Fibroblast of peridontal ligament (primary cell): ENCODE measurements around the gene BRD3OS.

Source experiments
- DNase-seq: peaks from one replicate; pipeline ENCODE4 v3.0.0-alpha.2; 2010; ENCODE audit errors: extremely low read depth

BRD3OS gene

DNA sequence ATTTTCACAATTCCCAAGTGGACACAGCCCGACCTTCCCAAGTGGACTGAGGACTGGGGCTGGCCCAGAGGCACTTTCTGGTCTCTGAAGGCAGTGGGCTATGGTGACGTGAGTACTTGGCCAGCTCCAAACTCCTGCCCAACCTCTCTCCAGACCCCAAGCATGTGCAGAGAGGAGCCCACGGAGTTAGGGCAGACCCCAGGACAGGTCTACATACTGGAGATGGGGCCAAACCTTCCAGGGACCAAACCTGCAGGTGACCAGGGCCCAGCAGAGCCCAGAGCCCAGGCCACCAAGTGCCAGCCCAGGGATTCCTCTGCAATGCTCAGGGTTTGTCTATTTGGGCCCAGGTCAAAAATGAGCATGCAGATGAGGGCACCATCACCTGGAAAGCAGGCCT is 27.2 kb downstream of the BRD3OS start:
- no peak for DNase-seq

DNA sequence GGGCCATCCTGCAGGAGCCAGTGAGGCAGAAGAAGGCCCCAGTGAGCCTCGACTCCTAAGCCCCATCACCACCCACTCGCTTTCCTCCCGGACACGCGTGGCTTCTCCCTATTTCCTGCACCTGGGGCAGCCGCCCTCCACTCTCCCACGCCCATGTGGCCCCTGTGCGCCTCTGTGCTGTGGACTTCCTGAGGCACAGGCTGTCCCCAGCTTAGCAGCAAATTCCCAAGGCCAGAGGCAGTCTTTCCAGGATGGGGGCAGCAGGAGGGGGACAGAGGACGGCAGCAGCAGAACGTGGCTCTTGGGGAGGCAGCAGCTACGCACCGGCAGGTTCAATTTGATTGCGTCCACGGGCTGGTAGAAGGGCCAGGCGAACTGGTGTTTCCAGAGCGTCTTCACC is 27.7 kb downstream of the BRD3OS start:
- DNase-seq, result no peak

DNA sequence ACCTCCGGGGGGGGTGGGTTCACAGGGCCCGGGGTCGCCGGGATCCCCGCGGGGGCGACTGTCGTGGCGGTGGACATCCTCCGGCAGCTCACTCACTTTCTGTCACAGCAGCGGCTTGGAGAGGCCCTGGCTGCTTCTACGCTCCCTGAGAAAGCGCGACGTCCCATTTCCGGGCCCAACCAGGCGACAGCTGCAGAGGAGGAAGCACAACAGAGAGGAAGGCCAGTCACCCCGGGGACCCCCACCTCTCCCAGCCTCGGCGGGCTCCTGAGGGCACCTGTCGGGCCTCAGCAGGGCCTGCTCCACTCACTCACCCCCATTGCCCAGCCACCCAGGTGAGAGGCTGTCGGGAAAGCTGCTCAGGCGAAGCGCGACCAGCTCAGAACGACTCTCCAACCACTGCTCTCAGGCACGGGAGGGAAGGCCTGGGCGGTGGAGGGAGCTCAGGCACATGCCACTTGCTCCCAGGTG is 28.2 kb downstream of the BRD3OS start:
- DNase-seq, result no peak

DNA sequence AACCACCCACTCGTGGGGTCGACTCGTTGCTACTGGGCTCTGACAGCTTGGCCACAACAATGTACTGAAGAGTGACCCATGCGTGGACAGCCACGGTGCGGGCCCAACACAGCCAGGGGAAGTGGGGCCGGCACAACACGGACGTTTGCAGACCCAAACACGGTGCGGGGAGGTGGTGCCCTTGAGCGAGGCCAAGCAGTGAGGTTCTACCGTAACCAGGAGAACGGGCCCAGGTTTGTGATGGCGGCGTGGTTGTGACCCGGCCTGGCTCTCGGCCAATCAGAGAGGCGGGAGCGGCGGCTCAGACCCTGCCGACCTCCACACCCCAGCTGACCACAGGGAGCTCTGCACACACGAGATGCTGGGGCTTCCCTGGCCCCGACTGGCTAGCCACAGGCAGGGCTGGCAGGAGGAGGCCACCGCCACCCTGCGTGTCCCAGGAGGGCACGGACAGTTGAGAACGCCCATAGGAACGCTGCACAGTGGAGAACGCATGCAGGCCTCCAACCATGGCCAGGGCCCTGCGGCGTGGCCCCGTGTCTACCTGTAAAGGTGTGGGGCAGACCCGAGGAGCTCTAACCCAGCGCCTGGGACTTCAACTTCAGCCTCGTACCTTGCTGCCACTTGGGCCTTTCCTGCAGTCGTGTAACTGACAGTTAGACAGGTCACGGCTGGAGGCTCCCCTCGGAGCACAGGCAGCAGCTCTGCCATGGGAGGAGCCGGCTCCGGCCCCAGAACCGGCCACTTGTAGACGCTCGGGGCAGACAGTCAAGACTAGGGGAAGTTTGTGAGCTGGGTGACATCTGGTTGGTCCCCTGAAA is 28.9 kb downstream of the BRD3OS start:
- no peak for DNase-seq

DNA sequence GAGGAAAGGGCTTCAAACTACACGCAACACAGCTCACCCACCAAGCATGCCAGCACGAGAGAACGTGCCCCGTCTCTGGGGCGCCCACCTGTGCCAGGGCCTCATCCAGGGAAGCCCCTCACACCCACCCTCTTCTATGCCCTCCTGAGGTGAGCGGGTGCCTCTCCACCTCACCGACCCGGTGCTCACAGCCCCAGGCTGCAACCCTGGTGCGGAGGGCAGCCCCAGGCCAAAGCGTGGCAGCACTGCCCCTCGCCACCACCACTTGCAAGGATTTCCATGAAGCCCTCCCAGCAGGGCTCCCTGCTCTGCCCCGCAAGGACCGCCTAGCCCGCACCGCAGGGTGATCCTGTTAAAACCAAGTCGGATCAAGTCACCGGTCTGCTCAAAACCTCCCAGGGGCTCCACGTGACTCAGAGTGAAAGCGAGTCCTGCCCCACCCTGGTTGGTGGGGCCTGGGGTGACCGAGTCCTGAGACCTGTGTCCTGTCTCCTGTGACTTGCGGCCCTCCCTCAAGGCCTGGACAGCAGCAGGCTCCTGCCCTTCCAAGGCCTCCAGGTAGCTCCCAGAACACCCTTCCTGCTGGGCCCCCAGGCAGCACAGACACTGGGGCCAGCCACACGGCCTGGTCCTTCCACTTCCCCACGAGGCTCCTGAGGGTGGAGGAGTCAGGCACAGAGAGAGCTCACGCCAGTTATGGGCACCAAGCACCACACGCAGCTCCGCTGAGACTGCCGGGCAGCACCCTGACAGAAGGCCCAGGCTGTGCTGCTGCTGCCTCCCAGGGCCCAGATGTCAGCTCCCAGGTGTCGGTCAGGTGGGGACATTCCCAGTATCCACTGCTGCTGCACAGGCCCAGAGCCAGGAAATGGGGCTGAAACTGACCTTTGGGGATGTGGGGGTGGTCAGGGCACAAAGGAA is 29.9 kb downstream of the BRD3OS start:
- DNase-seq, result no peak

DNA sequence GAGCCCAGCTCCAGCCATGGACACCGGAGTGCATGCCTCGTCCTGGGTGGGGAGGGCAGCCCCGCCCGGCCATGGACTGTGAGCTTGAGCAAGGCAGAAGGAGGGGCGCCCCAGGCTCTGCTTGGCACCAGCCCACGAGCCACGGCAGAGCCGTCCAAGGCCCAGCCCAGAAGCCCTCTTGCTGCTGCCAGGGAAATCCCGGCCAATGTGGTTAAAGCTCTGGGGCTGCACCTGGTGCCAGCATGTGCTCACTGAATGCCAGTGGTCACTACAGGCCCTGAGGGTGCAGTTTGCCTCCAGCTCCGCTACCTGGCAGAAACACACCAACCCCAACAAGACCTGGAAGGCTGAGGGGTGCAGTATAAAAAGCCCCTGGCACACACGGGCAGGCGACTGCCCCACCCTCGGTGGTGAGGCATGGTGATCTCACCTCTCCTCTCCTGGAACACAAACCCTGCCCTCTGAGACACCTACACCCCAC is 30.7 kb downstream of the BRD3OS start:
- peak; percentile 87 for DNase-seq

DNA sequence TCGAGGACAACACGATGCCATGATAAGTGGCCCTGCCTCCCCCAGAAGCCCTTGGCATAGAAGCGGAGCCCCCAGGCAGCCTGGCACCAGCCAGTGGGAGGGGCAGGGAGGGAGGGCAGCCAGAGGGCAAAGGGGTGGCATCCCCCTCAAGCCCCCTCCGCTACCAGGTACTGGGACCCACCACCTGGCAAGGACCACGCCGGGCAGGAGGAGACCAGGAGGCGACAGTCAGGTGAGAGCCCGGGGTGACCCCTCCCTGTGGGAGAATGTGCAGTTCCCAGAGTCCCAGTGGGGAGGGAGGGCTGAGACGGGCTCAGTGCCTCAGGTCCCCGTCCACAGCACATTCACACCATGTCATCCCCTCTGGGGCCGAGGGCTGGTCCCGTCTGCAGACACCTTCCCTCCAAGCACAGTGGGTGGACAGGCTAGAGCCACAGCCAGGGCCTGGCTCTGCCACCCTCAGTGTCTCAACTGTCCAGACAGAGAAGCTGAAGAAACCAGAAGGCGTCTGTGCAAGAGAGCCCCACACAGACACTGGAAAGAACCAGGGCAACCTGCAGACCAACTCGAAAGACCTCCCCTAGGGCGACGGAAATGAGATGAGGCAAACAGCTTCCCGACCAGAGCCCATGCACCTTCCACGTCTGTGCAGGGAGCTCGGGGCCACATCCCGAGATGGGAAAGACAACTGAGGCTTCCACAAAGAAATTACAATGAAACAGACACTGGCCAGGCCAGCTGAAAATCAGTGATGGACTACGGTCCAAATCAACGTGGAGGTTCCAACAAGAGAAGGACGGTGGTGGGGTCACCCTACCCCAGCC is 31.4 kb downstream of the BRD3OS start:
- no peak for DNase-seq

DNA sequence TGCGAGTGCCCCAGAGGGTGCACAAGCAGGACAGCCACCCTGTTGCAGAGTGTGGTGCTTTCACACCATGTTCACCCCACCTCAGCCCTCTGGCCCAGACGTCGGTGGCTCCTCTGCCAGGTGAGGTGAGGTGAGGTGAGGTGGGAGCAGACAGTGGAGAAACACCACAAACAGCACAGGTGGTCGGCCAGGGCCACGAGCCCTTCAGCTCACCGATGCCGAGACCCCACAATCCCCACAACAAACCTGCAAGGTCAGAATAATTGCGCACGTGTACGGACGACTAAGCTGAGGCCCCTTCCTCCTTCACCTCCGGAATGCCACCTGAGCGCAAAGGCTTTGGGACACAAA is 32.0 kb downstream of the BRD3OS start:
- DNase-seq, result no peak

DNA sequence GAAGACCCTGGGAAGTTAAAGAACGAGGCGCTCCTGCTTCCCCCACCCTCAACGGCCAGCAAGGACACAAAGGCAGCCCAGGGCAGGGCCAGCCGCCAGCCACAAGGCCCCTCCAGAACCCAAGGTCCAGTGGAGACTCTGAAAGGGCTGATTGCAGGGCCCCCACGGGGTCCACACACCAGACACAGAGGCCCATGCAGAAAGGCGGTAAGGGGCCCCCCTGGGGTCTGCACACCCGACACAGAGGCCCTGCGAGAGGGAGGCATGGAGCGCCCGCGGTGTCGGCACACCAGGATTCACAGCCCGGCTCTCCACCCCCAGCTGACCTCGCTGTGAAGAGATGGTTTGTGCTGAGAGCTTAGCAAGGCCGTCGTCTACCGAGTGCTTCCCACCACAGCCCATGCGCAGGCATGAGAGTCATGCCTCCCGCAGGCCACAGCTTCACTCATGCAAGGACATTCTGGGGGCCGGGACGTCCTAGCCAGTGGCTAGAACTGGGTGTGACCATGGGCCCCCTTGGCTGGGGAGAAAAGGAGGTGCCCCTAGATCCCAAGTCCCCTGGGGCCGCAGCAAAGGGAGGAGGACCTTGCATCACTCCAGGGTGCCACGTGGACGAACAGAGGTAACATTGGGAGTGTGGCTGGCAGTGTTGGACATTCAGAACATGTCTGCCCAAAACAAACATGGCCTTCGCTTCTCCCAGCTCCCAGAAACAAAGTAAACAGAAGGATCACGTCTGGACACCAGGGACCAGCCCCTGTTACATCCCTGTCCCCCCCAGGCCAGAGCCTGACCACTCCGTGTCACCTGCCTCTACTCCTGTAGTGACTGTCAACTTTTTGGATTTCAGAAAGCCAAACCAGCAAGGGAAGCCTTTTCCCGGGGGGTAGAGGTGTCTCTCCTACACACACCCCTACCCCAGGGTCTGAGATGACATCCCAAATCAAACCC is 32.7 kb downstream of the BRD3OS start:
- DNase-seq, result no peak

DNA sequence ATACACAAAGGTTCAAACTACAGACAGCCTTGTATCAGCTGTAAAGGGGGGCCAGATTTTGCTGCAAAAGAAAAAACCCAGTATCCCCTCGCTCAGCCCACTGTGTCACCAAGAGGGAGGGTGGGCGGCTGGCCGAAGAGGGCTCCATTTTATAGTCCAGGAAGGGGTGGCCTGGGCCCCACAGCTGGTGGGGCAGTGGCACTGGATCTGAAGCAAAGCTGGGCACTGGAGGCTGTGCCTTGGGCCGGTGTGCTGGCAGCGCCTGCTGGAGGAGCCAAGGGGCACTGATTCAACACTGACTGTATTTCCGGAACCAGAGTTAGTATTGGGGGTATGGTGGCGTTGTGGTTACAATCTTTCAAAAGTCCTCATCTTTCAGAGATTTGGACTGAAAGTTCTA is 33.4 kb downstream of the BRD3OS start:
- DNase-seq, result peak; percentile 23

DNA sequence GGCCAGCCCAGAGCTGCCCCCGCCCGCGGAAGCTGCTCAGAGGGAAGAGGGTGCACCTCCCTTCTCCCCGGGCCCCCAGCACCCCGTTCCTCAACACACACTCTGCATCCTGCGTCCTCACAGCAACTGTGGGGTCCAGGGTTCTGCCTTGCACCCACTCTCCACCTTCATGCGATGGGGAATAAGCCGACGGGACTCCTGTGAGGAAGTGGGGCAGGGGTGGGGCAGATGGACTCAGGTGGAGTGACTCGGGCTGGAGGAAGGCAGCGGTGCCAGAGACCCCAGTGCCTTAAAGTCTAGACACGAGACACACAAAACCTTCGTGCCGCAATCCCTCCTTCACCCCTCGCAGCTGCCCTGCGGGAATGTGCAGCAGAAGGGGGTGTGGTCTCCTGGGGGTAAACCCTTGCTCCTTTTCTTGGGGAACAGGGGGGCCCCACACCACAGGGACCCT is 33.9 kb downstream of the BRD3OS start:
- DNase-seq, result no peak

DNA sequence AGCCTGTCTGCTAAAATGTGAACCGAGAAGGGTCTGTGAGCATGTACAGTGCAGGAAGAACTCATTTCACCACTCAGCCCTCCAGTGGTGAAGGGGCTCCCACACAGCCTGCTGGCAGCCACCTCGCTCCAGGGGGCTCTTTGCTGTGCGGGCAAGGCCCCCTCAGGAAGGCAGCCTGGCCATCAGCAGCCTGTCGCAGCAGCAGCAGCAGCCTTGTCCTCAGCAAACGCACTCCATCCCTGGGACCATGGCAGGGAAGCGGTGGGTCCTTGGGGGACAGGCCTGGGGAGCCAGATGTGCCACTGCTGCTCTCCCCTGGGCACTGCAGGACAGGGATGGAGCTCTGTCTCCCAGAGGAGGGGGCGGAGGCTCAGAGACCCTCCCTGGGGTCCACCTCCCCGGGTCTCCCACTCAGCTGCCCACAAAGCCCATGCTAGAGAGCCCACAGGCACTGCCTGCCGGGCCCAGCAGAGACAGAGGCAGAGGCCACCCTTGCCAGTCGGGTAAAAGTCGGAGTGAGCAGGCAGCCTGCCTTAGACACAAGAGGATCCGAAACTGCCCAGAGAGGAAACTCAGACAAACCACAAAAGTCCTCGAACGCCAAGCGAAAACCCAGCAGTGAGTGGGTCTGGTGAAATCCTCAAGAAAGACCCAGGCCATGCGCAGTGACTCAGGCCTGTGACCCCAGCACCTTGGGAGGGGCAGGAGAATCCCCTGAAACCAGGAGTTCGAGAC is 34.5 kb downstream of the BRD3OS start:
- peak; percentile 50 for DNase-seq

DNA sequence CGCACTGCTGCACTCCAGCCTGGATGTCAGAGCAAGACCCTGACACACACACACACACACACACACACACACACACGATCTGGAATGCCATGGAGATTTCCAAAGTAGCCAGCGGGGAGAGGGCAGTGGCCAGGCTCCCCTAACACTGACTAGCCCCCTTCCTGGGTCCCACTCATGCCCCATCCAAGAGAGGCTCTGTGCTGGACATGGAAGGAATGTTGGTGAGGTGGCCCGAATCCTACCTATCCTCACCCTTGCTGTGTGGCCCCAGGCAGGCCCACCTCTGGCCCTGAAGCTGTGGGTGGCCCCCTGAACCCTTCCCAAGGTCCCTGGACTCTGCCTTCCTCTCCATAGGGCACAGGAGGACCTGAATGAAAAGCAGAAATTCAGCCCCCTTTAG is 35.3 kb downstream of the BRD3OS start:
- peak; percentile 26 for DNase-seq

DNA sequence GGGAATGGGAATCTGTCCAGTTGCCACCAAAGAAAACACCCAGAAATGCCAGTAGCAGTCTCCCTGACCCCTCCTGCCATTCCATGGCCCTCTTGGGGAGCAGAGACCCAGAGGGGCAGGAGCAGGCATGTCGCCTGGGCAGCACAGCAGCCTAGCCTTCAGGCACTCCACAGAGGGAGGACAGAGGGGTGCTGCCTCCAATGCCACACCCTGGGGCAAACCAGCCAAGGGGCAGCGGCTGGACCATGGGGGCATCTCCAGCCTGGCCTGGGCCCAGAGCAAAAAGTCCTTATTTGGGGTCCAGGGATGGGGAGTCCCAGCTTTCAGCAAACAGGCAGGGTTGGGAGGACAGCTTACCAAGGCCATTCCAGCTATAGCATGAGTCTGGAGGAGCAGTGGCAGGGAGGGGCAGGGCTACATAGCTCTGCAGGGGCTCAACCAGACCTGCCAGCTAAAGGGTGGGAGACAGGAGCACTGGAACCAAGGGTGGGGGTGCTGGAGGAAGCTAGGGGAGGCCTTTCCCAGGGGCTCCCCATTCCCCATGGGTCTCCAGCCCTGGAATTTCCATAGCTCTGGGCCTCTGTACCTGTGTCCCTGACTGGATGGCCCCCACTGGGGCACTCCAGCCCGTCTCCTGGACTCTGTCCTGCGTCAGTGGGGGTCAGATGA is 35.9 kb downstream of the BRD3OS start:
- DNase-seq, result no peak

DNA sequence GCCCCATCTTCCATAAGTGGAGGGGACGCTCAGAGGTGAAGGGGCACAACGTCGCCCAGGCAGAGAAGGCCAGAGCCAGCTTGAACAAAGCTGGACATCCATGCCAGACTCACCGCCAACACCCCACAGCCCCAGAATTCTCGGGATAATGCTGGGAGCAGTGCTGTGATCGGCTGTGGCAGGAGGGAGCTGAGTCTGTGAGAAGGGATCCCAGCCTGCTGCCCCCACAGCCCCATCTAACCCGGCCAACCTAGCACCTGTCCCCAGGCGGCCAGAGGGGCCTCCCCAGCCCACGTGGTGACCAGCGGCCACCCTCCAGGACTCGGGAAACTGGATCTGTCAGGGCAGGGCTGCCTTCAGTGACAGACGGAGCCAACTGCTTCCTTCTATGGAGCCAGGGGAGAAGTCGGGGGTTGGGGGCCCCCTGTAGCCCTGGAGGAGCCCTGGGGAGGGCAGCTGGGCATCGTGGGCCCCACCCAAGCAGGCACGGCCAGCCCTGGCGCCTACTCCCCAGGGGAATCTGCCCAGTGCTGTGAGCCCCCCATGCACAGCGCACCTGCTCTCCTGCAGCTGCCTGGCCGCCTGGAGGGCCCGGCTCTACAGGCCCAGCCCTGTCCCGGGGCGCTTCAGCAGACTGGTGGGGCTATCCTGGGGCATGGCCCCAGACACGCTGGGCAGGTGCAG is 36.5 kb downstream of the BRD3OS start:
- DNase-seq, result no peak

DNA sequence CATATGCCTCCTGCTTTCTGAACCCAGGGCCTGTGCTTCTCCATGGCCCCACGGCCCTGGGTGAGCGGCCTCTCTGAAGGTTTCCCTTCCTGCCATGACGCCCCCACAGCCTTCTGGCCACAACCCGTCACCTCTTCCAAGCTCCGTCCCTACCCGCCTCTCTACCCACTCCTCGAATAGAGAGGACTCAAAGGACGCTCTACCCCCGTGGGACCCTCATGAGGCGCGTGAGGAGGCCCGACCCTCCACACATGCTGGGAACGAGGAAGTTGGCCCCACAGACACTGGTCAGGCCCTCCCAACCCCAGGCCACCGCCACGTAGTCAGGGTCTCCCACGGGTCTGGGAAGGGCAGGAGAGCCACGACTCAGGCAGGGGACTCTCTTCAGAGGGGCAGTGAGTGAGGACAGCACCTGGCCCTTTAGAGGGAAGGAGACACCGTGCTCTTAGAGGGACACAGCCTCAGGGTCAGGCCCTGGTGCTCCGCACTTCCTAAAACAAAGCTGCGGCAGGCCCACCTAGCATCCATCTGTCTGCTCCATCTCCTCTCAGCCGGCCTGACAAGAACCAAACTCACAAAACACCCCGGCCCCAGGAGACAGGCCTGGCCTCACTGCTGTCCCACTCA is 37.3 kb downstream of the BRD3OS start:
- DNase-seq, result no peak

DNA sequence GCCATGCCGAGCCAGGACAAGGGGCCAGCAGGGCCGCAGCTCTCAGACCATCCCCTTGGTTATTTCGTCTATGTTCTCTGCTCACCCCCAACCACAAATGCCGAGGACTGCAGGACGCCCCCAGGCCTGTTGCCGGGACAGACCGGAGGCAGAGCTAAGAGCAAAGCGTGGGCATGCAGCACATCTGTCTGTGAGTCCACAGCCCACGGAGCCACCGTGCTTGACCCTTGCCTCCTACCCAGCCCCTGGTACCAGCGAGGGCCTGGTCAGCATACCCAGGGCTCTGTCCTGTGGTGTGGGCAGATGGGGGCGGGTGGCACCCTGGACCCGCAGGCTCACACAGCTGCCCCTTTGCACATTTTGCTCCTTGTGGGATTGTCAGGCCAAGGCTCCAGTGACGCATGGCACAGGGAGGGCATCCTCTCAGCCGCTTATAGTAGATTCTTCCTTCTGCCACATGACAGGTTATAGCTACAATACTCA is 37.8 kb downstream of the BRD3OS start:
- DNase-seq, result no peak
